Hematopoietic multipotent progenitor cell treated with erythropoietin and hydrocortisone succinate and interleukin-3 and kit ligand, for 17 days (in vitro differentiated cells): ENCODE data around the gene PARP8.
"Not testable (repeated sequence)": the region's sequence is repeated elsewhere in the genome, so short reads cannot be mapped to it uniquely, and the experiment has no call there.

ENCODE experiments used
- DNase-seq: peaks from one replicate; pipeline ENCODE4 v3.0.0-alpha.2; 2015; ENCODE audit warnings: low spot score

The PARP8 gene, protein sequence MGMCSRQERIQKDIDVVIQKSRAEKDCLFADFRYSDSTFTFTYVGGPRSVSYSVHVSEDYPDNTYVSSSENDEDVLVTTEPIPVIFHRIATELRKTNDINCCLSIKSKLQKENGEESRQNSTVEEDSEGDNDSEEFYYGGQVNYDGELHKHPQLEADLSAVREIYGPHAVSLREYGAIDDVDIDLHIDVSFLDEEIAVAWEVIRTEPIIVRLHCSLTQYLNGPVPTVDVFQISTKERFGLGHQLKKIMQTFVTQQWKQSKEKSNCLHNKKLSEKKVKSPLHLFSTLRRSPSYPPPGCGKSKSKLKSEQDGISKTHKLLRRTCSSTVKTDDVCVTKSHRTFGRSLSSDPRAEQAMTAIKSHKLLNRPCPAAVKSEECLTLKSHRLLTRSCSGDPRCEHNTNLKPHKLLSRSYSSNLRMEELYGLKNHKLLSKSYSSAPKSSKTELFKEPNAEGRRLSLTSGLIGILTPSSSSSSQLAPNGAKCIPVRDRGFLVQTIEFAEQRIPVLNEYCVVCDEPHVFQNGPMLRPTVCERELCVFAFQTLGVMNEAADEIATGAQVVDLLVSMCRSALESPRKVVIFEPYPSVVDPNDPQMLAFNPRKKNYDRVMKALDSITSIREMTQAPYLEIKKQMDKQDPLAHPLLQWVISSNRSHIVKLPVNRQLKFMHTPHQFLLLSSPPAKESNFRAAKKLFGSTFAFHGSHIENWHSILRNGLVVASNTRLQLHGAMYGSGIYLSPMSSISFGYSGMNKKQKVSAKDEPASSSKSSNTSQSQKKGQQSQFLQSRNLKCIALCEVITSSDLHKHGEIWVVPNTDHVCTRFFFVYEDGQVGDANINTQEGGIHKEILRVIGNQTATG

DNA sequence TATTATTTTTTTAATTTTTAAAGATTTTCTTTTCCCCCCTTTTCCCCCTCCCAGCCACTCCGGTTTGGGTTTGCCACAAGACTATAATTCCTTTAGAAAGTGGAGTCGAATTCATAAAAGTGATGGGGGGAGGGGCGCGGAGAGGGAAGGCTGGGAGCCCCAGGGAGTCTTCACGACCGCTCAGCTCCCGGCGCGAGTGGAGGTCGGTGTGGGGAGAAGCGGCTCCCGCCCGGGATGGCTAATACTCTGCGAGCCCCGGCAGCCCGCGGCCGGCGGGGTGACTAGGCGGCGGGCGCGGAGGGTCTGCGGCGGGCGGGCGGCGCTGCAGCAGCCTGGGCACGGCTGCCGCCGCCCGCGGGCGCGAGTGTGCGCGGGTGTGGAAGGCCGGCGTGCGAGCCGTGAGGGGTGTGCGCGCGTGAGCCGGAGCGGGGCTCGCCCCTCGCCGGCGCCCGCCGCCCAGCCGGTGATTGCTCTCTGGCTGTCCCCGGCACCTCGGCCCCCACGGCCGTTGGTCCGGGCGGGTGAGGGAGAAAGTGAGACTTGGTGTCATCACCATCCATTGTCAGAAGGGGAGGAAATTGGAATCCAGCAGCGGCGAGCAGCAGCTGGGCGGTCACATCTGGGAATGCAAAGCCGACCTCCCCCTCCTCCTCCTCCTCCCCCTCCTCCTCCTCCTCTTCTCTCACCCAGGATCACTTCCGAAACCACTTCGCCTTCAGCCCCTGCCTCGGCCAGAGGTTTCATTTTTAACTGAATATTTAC, at the start of gene PARP8:
PARP8 (plus strand) TSS at position 377 of the 762 bp plus-strand sequence. CDS start 459 bp downstream, outside the sequence.
- no peak for DNase-seq

DNA sequence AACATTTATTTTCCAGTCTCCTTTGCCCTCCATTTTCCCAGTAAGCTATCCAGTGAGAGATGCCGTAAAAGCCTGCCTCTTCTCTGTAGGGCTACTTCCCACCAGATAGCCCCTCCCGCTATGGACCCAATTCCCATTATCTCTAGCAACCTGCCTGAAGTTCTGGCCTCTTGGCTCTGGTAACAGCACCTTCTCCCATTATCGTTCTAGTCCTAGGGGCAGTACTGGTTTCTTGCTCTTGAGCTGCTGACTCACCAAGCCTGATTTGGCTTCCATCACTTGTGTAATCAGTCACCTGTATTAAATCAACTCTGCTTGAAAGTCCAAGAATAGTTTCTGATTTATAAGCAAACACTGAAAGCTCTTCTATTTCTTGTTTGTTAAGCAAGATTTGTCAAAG, 42.8 kb upstream of the PARP8 start:
- no peak for DNase-seq

DNA sequence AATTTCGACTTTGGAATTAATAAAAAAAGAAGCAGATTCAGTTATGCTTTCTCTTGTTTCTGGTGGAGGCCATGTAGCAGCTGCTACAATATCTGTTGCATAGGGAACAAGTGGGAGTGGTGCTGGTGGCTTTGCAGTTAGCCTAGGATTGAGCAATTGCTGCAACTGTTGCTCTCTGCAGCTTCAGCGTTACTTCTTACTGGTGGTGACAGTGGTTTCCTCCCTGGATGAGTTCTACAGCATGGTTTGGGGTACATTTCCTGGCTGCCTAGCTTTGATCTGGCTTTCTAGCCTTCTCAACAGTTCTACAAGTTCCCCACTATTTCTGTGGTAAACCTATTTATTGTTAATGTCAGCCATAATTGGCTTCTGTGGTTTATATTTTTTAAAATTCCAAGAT, 31.6 kb upstream of the PARP8 start:
- DNase-seq: not testable (repeated sequence)

DNA sequence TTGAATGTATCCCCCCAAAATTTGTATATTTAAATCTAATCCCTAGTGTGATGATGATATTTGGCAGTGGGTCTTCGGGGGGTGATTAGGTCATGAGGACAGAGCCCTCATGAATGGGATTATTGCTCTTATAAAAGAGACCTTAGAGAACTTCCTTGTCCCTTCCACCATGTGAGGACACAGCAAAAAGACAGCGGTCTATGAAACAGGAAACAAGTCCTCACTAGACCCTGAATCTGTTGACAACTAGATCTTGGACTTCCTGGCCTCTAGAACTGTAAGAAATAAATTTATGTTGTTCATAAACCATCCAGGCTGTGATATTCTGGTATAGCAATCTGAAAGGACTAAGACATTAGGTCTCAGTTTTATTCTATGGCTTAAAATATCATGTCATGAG, 28.9 kb upstream of the PARP8 start:
- DNase-seq: not testable (repeated sequence)

DNA sequence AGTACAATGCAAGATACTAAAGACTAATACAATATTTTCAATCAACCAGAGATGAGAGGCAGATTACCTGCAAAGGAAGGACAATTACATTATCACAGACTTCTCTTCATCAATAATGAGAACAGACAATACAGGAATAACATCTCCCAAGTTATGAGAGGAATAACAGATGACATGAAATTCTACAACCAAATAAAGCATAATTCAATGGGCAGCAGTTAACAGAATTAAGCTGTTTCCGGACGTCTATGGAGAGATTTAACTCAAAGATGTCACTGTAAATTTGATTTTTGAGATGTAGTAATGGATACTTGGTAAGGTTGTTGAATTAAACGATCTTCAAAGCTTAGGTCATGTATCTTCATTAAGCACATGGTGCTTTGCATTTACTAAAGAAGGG, 19.8 kb upstream of the PARP8 start:
- DNase-seq: no peak

DNA sequence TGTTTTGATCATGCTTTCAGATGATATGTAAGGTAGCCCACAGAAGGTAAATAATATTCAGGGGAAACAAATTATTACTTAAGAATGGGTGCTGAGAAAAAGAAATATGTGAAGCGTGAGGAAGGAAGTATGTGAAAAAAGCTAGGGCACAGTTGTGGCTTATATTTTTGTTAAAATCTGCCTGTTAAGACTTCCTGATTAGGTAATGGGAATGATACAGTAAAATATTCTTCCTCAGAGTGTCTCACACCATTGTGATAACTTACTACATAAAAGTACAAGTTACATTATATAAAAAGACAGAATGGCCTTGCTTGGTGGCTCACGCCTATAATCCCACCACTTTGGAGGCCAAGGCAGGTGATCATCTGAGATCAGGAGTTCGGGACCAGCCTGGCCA, 18.7 kb upstream of the PARP8 start:
- DNase-seq: no peak

DNA sequence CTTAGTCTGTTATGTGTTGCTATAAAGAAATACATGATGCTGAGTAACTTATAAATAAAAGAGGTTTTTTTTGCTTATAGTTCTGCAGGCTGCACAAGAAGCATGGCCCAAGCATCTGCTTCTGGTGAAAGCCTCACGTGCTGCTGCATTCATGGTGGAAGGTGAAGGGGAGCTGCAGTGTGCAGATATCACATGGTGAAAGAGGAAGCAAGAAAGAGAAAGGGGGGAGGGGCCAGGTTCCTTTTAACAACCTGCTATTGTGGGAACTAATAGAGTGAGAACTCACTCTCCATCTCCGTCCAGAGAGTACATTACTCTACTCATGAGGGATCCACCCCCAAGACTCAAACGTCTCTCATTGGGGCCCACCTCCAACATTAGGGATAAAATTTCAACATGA, 12.5 kb upstream of the PARP8 start:
- DNase-seq: no peak

DNA sequence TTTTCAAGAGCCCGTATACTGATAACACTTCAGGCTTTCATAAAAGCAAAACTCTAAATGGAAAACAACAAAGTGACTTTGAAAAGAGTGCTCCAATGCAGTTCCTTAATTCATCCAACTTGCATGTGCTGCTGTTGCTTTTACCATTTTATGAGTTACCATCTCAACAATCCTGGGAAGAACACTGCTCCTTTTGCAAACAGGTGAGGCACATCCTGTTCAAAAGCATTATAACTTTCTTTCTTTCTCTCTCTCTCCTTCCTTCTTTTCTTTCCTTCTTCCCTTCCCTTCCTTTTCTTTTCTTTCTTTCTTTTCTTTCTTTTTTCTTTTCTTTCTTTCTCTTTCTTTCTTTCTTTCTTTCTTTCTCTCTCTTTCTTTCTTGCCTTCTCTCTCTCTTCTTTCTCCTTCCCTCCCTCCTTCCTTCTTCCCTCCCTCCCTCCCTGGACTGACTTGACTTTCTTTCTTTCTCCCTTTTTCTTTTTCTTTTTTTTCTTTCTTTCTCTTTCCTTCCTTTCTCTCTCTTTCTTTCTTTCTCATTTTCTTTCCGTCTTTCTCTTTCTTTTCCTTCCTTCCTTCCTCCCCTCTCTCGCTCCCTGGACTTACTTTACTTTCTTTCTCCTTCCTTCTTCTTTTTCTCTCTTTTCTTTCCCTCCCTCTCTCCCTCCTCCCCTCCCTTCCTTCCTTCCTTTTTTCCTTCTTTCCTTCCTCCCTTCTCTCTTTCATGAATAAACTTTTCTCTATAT, 11.2 kb upstream of the PARP8 start:
- no peak for DNase-seq

DNA sequence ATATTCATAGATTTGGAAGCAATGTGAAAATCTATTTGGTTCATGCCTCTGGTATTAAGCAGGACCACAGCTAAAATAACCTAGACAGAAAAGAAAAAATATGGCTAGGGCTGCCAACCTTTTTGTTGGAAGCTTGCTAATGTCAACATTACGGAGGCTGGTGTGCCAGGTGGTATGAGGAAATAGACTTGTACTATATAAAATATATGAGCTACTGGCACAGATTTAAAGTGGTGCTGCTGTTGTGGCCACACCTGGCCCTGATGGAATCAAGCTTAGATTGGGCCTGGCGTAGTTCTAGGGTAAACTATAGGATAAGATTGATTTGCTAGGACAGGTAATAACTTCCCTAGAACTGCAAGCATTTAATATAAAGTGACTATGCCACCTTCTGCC, 10.6 kb upstream of the PARP8 start:
- no peak for DNase-seq

DNA sequence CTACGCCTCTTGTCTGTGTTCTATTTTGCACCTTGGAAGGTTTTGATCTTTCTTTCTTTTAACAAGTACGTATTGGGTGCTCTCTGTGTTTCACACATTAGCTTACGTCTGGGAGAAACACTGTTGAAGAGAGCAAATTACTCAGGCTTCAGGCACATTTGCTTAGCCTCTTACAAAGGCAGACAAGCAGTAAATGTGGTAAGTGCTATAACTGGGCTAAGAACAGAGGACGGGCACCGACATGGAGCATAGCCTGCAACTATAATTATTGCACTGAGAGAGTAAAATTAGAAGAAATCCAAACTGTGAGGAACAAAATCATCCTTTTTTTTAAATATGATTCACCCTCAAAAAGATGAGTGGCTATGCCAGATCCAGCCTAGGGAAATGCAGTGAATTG, 9.4 kb upstream of the PARP8 start:
- no peak for DNase-seq

DNA sequence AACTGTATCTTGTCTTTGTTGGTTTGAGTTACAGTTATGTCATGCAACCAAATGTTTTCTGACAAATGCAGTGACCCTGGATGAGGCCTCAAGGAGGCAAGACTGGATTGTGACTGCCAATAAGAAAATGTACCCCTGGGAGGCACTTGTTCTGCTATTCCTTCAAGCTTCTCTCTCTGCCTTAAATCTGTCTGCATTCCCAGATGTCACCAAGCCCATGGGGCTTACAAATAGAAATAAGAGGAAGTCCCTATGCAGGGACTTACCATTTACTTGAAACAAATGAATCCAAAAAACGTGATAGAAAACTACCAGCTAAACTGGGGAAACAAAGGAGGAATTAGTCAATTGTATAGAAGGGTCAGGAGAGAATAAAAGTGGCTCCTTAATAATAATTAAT, 8.2 kb upstream of the PARP8 start:
- no peak for DNase-seq

DNA sequence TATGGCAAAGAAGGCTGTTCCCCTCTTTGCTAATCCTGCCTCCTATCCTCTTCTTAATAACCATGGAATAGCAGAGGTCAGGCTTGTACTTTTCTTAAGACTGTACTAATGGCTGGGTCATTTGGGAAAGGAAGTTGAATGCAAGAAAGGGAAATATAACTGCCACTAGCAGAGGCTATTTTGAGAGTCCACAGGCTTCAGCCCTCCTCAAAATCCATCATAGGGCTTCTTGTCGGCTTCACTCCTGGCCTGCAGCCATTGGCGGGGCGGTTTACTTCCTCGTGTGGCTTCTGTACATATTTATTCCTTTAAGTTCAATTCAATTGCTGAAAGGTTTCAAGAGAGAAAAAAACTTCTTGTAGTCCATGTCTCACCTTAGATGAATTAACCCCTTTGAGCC, 2.8 kb upstream of the PARP8 start:
- no peak for DNase-seq

DNA sequence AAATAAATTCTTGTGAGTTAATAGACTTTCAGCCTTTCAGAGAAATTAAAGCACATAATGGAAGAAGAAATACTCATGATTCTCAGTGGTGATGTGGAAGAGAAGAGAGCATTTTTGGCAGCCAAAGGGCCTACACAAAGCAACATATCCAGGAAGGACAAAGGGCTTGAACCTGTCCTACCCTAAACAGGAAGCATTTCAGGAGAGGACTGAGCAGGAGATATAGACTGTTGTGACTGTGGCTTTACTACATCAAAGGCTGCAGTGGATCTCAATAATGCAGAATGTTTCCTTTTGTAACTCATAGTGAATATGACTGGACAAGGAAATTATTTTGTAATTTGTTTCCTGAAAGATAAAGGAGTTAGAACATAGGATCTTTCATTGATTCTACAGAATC, 1.3 kb upstream of the PARP8 start:
- no peak for DNase-seq

DNA sequence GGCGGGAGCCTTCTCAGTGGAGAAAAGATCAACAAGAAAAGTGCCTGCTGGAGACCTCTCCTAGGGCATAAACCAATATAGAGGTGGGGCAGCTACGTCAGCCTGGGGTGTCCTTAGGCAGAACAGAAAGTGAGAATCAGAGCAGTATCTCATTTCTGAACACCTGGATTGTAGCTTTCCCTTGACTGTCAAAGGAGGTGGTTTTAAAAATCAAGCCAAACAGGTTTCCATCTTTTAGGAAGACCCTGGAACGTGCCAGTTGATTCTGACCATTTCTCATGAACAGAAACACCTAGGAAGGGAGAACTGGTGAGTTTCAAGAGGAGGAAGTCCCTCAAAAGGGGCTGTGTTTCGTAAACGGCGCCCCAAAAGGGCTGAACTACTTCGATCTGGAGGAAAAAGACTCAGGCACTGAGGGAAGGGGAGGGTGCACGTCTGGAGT, 655 bp upstream of the PARP8 start:
- DNase-seq: not testable (repeated sequence)

DNA sequence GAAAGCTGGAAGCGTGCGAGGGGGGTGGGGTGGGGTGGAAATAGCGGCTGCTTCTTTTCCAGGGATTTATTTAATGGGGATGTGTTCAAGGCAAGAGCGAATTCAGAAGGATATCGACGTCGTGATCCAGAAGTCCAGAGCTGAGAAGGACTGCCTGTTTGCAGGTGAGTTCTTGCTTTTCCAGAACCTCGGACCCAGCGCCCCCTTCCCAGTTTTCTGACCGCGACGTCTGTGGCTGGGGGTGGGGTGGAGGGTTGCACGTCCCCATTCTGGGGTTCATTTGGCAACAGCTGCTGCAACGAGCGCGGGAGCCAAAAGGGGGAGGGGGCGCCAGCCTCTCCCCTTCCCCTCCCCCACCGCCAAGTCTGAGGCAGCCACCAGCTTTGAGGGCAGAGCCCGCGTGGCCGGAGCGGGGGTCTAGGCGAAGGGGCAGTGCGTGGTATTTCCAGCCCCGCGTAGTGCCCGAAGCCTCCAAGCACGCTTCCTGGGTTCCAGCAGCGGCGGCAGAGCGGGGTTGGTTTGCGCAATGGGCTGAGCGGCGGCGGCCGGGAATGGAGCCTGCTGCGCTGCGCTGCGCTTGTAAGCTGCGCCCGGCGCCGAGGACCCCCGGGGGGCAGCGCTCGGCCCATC, 701 bp downstream of the PARP8 start:
- no peak for DNase-seq

DNA sequence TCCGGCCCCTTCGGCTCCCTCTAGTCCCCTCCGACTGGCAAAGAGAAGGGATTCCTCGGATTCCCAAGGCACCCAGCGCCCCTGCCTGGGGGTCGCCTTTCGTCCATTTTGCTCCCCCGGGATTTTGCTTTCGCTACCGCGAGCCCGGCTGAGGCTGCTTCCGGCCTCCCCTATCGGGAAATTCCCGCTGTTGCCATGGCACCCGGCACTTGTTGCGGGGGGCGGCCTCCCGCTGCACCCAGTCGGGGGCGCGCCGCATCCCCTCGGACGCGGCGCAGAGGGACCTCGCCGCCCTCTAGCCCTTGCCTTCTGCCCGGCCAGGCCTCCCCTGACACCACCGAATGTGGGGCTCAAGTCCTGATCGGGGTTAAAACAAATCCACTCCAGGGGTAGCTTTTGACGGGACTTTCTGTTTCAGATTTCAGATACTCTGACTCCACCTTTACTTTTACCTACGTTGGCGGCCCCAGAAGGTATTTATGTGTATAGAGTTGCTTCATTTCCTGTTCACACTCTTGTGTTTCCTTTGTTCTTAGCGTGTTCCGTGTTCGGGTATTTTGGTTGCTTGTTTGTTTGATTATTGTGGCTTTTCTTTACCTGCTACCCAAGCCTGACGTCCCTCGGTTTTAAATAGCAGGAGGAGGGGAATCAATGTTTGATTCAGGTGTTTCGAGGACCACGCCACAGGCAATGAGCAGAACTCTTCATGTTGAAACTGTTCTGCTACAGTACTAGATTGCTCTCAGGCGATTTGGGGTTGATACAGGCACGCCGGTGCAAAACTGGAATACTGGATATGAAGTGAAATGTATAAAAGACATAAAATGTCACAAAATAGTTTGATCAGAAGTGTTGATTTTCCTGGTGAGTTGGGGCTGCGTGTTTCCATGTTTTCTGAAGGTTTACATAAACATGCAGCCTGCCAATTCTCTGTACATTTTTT, 1.5 kb downstream of the PARP8 start:
- DNase-seq: no peak

DNA sequence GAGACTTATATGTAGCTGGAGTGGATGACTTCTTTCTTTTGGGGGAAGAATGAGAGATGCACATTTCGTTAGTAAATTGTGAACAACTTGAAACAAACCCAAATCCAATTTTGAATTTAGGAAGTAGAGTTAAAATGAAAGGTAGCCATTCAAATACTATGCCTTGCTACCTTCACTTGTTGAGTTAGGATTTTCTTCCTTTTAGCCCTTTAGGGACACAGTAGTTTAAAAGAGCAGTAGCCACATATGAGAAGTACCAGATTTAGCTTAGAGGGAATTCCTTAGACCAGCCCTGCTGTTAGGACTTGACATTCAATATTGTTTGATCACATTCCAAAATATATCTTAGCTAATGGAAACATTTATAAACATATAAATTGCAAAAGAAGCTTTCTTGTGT, 2.2 kb downstream of the PARP8 start:
- DNase-seq: not testable (repeated sequence)

DNA sequence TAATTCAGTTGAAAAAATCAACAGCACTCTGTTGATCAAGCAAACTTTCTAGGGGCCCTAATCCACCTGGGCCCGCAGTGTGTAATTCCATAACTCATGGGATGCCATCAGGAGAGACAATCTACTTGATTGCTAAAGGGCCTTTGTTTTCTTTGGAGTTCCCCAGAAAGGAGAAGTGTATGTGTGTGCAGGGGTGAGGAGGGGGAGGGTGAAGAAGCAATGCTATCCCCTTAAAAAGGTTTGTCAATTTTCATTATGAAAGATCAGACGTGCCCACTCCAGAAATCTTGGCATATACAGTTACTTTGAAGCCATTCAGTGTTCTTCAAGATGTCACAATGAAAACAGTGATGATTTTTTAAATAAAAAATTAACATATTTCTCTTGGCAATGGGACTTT, 6.2 kb downstream of the PARP8 start:
- no peak for DNase-seq

DNA sequence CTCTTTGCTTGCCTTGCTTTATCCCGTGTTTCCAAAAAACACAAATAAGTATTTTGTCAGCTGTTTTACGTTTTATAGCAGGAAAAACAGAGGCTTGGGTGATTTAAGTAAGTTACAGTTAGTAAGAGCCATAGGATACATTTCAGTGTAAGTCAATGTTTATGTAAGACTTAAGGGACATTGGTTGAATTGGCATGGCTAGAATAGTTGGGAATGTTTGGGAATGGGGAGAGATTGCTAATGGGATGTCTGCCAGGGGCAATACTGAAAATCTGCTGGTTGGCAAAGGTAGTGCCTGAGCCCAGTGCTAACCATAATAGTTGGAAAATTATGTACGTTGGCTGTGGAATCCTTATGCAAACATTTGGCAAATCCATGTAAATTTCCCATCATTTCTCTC, 7.0 kb downstream of the PARP8 start:
- DNase-seq: not testable (repeated sequence)

DNA sequence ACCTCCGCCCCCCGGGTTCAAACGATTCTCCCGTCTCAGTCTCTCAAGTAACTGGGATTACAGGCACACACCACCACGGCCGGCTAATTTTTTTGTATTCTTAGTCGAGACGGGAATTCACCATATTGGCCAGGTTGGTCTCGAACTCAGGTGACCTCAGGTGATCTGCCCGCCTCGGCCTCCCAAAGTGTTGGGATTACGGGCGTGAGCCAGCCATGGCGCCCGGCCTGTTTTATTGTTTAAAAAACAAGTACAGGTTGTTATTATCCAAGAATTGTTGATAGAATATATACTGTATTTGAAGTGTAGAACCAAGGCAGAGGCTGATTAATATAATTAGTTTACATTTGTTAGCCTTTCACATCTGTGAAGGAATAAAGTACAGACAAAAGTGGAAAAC, 8.9 kb downstream of the PARP8 start:
- DNase-seq: no peak
